NCI-H2107 treated with DMSO at 0.1 percent for 48 hours (cell line): ENCODE data around the gene ZPLD1.

Experiments used
- DNase-seq: peaks from one replicate; lab custom pipeline; 2025; ENCODE audit not compliant: unreplicated experiment; lab: John Stamatoyannopoulos, UW

Gene ZPLD1

GRCh38 chr3:102464261-102464660 lies 29.4 kb downstream of the ZPLD1 start:
- DNase-seq = no peak

DNA sequence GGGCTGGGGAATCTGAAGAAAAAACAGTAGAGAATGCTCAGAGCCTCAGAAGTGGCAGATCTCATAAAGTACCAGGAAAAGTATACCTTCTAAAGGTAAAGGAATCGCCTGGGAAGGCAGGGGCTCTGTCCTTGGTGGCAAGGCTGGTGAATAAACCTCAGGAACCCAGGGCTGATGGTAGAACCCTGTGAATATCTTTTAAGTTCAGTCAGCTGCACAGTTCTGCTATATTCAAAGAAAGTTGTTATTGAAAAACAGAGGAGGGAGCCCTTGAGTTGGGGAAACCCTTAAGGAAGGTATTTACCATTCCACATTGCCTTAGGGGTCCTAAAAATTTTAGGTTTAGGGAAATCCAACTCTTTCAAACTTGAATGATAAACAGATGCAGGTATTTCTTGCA lies 31.2 kb downstream of the ZPLD1 start:
- DNase-seq = no peak

DNA sequence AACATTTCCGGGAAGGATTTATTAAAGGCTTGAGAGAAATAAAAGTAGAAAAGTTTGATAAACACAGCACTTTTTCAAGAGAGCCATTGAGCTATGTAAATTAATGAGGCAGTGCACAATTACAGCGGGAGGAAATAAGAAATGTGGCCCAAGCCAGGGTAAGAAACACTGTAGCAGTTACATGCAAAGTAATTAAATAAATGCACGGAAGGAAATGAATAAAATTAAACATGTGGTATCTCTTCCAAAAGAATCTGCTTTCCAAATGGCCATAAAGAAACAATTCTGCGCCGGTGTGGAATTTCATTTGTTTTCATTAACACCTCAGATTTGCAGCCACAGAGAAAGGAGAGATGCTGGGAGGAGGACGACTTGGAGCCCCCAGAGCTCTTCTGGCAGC lies 35.3 kb downstream of the ZPLD1 start:
- DNase-seq = no peak

DNA sequence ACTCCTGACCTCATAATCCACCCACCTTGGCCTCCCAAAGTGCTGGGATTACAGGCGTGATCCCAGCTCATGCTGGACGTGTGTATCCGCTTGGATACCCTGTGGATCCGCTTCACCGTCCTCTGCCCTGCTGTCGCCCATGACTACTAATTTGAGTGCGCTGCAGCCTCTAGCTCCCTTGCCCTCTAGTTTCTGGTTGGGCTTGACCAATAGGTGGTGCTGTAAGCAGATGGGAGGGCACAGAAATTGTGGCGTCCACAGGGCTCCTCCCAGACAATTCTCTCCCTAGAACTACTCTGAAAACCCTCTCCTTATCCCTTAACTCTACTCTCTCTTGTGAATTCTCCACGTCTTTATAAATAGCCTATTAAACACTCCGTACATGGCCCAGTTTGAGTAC lies 36.2 kb downstream of the ZPLD1 start:
- no peak for DNase-seq

DNA sequence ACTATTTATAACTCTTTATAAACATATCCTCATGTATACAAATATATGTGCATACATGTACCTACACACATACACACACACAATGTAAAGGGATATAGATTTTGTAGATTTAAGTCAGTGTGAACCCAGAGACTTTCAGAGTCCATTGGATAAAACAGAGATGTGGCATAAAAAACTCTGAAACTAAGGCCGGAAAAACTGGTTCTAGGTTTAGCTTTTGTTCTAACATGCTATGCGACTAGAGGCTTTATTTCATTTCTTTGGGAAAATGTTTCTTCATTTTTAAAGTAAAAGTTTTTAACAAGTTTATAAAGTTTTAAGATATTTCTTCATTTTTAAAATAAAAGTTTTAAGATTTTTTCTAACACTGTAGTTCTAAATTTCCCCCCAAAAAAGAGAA lies 36.7 kb downstream of the ZPLD1 start:
- DNase-seq = no peak

DNA sequence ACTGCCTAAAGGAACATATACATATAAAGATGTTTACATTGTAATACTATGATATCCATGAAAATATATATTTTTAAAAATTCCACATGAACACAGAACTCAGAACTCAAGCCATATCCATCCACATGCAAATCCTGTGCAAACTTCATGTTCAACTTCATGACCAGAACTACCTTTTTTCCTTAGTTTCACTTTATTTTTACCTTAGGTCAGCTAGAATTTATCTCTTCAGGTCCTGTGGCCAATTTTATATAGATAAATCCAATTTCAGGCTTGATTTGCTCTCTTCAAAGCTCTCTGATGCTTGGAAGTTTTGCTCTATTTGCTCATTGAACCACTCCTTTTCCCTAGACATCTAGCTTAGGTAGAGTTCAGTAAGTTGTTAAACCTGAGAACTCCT lies 38.8 kb downstream of the ZPLD1 start:
- no peak for DNase-seq

GRCh38 chr3:102474207-102474606 lies 39.4 kb downstream of the ZPLD1 start:
- DNase-seq = no peak

GRCh38 chr3:102476198-102476597 lies 41.4 kb downstream of the ZPLD1 start:
- DNase-seq = no peak

- no peak for DNase-seq
Measured at GRCh38 chr3:102478160-102478559, 43.3 kb downstream of the ZPLD1 start.

- DNase-seq = no peak
Measured at GRCh38 chr3:102480139-102480538, 45.3 kb downstream of the ZPLD1 start.

GRCh38 chr3:102481050-102481449 lies 46.2 kb downstream of the ZPLD1 start:
- no peak for DNase-seq

DNA sequence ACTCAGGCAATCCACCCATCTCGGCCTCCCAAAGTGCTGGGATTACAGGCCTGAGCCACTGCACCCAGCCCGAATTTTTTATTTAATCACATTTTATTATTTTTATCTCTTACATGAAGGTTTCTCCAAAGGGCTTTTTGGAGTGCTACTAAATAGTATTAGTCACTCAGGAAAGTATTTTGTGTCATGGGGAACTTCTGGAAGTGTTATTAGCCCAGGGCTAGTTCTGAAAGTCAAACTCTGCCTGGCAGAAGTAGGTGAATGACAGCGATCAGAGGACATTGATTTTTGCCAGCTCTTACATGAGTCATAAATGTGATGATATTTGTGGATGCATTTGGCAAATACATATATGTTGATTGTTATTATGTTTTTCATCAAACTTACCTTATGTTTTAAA lies 48.7 kb downstream of the ZPLD1 start:
- DNase-seq = no peak

- DNase-seq = no peak
Measured at GRCh38 chr3:102484363-102484762, 49.5 kb downstream of the ZPLD1 start.

DNA sequence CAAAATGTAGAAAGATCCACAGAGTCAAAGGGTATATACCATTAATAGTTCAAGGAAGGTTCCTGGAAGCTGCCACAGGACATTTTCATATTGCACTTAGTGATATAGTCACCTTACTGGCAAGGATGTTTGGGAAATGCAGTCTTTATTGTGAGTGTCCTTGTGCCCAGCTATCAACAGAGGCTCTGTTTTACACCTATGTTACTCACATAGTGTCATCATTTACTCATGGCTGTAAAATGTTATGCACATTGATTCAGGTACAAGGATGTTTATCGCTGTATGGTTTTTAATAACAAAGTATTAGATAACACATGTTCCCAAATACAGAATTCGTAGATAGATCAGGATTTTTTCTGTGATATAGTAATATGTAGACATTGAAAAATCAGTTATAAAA lies 50.9 kb downstream of the ZPLD1 start:
- DNase-seq = no peak

- no peak for DNase-seq
Measured at GRCh38 chr3:102488331-102488730, 53.5 kb downstream of the ZPLD1 start.

DNA sequence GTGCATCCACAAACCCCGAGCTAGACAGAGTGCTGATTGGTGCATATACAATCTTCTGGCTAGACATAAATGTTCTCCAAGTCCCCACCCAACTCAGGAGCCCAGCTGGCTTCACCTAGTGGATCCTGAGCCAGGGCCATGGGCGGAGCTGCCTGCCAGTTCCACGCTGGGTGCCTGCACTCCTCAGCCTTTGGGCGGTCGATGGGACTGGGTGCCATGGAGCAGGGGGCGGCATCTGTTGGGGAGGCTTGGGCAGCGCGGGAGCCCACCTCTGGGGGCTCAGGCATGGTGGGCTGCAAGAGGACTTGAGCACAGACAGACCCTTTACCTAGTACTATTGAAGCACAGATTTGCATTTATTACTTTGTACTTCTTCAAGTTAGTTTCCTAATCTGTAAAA lies 57.5 kb downstream of the ZPLD1 start:
- DNase-seq = no peak

DNA sequence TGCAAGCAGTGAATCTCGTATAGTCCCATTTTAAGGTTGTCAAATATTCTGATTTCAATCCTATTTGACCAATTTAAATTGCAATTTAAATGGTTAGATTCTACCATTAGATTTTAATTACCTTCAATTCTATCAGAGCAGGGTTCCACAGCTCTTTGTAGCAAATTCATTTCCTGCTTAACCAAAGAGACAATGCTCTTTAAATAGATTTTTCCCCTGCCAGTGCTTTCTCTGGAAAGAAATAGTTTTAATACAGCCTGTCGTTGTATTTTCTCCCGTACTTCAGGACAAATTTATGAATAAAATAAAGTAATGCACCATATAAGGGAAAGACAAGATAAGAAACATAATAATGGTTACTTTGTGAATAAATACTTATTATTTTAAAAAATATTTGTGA lies 62.8 kb downstream of the ZPLD1 start:
- no peak for DNase-seq

GRCh38 chr3:102505542-102505941 lies 70.7 kb downstream of the ZPLD1 start:
- no peak for DNase-seq

DNA sequence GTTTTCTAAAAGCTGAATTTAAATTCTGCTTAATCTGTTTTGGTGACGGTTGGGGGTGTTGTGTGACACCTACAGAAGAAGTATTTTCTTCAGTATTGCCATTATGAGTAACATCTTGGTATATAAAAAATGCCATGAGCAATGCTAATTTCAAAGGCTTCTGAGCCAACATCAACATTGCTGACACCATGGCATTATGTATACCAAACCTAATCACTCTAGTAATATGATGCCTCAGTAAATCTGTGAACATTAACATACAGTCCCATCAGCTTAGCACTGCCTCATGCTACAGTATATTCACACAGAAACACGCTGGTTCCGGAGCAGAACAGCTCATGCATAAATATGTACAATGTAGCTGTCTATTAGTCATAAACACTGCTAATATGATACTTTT lies 75.8 kb downstream of the ZPLD1 start:
- DNase-seq = no peak

GRCh38 chr3:102511168-102511567 lies 76.4 kb downstream of the ZPLD1 start:
- DNase-seq = no peak

GRCh38 chr3:102511639-102512038 lies 76.8 kb downstream of the ZPLD1 start:
- DNase-seq = no peak

- no peak for DNase-seq
Measured at GRCh38 chr3:102512734-102513504, 78.1 kb downstream of the ZPLD1 start.

DNA sequence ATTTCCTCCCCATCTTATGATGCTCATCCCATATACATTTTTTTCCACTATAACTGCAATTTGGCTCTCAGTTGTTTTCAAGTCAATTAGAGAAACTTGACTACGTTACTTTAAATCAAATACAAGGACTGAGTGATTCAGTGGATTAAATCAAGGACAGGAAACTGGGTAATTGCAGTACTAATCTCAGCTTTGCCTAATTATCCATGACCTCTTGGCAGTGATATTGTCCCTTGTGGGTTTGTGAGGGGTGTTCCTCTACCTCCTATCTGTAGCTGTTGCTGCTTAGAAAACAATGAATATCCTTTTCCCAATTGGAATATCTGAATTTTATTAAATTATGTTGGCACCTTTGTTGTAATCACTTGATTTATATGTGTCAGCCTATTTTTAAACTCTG lies 79.4 kb downstream of the ZPLD1 start:
- DNase-seq = no peak
